GOT3 (cell line): ENCODE data around the gene AP4B1.
A peak's percentile ranks its signal among the peaks of the same experiment; 100 is the strongest.

Experiments used
- DNase-seq: peaks from one replicate; lab custom pipeline; 2025; ENCODE audit warnings: mixed read lengths; lab: John Stamatoyannopoulos, UW

Gene AP4B1

DNA sequence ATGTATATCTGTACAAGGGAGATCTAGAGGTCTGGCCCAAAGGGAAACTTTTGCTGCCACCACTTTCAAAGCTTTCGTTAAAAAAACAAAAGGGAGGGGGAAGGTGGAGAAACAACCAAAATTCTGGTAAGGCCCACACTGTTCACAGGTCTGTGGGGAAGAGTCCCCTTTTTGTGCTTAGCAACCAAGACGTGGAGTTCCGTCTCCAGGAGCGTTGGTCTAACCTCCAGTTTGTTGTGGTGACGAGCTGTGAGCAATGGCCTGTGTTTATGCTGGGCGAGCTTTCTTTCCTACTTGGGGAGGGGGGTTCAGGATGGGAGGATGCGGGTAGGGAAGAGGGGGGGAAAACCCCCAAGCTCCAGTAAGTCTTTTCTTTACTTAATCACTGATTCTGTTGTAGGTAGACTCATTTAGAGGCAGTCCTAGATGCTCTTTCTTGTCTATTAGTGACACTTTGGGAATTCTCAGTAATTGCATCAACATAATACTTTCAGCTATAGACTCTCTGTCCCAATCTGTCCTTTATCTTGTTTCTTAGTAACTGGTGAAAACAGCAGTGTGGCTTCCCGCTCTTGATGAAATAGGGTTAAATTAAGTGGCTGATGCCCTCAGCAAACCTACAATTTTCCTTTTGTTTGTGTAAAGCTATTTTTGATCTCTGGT lies 26.0 kb upstream of the AP4B1 start:
- no peak for DNase-seq

DNA sequence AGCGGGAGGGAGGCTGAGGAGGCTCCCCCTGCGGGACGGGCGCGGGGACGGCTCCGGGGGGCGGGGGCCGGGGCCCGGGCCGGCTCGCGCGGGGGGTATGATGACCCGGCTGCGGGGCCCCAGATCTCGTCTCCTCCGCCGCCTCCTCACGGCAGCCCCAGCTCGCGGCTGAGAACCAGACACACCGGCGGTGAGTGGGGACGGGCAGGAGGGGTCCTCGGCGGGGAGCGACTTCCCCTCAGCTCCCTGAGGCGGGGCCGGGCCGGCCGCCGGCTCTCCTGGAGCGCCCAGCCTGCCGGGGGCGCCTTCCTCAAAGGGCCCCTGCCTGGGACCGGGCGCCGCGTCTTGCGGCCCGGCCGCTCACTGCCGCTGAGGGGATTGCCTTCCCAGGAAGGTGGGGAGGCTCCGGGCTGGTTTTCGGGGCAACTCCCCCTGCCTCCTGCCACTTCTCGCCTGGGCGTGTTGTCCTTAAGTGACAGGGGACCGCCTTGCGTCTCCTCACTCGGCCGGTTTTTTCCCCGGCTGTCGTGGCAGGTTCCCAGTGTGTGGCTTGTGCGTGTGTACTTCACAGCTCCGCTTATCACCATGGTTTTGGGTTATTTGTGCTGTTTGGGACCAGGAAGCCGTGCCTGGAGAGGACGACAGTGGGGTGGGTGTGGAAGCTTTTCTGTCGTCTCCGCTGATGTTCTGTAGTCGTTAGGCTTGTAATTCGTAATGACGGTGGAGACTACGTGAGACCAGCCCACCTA lies 25.3 kb upstream of the AP4B1 start:
- no peak for DNase-seq

DNA sequence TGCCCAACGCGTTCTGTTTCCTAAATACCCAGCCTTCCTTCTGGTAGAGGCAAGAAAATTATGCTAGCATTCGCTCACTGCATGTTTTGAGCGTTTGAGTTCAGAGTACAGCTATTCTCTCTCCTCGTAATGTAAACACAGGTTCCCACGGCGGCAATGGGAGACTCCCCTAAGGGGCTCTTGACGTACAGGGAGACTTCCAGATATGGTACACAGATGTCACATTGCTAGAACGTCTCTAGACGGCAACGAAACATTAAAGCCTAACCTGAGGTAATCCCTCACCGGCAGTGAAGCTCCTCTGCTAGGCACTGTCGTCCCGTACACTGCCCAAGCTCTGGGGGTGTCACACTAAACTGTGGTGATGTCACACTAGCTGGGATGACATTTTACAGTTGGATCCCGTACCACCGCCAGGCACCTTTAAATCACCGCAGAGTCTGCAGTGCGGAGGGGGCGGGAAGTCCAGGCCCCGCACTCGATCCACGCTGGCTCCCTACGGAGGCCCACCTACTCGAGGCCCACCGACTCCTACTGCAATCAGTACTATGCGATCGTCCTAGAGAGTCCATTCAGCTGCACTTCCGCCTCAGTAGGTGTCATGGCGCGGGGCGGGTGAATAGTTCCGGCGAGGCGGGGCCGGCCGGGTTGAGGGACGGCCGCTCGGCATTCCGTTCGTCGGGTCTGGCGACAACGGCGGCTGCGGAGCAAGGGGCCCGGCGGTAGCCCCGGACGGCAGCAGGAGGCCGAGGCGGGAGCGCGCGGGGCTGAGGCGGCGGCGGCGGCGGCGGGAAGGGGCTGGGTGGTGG lies 24.5 kb upstream of the AP4B1 start, which contains the start of gene HIPK1:
HIPK1 (plus strand) TSS at position 384 of the 809 bp plus-strand sequence.
- DNase-seq: peak; percentile 28

DNA sequence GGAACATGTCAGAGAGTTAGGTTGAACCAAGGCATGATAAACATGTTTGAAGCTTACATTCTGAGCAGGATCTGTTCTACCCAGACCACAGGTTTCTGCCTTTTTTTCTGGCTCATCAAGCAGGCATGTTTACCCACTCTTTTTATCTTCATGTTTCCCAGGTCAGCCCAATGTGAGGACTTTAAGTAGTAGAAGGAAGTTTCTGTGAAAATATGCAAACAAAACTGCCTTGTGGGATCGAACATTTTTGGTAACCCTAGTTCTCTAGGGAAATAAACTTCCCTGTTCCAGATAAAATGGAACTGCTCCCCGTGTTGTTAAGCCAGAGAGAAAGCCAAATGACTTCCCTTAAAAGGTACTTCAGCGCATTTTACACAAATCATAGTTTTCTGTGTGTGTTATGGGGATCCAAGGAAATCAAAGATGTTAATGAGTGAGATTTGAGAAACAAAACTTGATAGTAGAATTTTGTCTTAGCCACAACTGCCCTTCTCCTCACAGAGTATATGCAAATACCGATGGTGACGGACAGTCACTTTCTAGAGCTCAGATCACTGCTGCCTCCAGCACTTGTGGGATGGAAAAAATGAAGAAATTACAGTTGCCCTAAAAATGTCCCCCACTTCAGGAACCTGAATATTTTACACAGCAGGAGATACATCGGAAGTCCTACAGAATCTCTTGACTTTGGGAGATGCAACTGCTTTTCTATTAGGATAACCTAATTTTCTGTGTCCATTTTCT lies 23.8 kb upstream of the AP4B1 start:
- no peak for DNase-seq

DNA sequence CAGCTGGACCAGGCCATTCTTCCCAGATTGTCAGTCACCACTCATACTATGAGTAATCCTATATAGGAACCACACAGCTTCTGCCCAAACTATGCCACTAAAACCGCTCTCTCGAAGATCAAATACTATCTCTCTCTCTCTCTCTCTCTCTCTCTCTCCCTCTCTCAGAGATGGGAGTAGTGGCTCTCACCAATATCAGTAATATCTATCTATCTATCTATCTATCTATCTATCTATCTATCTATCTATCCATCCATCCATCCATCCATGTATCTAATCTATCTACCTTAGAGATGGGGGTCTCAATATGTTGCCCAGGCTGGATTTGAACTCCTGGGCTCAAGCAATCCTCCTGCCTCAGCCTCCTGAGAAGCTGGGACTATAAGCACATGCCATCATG lies 19.9 kb upstream of the AP4B1 start:
- no peak for DNase-seq

DNA sequence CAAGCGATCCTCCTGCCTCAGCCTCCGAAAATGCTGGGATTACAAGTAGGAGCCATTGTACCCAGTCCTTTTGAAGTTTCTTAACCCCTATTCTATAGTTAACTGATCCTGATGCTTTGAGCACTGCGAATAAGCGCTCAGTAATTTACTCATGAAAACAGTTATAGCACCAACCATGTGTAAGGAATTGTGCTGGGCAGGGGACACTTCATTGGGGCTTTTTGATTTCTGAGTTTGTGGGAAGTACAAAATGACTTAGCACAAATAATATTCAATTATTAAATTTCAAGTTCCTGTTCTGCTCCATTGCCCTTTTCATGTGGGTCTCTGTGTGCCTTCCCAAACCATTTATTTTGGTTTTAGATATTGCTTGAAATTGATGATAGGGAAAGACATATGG lies 18.4 kb upstream of the AP4B1 start:
- DNase-seq: no peak

DNA sequence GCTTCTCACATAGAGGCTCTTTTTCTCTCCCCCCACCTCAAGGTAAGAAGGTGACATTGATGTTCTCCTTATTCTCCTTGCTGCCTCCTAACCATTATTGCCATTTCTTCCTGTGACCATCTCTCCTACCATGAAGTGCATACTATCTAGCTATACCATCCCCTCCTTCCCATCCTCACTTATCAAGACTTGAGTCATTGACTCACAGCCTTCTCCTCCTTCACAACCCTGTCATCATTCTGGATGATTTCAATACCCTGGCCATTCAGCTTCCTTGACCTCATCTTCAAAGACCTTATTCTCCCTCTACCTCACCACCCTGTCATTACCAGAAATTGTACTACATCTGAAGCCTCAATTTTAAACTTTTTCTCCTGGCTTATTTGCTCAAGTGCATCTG lies 13.6 kb upstream of the AP4B1 start:
- no peak for DNase-seq

DNA sequence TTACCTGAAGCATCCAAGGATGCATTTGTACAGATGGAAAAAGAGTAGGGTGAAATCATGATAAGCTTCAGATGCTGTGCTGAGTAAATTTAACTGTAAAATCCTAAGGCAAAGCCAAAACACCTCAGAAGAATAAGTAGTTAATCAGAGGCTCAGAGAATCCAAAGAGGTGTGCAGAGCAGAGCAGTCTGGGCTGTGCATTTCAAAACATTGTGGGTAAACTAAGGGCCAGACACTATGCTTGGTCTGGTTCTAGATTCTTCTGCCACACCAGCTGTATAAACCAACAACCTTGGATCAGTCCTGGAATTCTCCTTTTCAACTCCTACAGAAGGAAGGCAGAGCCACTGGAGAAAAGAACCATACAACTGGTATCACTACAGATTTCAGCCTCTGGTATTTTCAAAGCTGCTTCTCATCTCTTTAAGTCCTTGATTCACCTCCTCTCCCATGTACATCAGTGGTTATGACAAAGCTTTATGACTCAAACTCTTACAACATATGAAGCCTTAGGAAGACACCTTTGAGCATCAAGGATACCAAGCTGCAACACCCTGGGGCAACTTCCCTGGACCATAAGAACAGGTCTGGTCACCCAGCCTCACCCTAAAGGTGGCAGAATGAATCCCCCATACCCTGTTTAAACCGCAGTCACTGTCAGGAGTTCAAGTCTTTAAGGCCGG lies 12.9 kb upstream of the AP4B1 start:
- DNase-seq: no peak

DNA sequence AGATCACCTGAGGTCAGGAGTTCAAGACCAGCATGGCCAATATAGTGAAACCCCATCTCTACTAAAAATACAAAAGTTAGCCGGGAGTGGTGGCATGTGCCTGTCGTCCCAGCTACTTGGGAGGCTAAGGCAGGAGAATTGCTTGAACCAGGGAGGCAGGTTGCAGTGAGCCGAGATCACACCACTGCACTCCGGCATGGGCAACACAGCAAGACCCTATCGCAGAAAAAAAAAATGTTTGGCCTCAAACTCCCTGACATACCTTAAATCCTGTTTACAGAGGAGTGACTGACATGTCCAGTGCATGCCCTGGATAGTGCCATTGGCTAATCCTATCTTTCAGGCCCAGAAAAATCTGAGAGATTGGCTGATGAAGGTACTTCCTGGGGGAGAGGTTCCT lies 12.4 kb upstream of the AP4B1 start:
- no peak for DNase-seq

DNA sequence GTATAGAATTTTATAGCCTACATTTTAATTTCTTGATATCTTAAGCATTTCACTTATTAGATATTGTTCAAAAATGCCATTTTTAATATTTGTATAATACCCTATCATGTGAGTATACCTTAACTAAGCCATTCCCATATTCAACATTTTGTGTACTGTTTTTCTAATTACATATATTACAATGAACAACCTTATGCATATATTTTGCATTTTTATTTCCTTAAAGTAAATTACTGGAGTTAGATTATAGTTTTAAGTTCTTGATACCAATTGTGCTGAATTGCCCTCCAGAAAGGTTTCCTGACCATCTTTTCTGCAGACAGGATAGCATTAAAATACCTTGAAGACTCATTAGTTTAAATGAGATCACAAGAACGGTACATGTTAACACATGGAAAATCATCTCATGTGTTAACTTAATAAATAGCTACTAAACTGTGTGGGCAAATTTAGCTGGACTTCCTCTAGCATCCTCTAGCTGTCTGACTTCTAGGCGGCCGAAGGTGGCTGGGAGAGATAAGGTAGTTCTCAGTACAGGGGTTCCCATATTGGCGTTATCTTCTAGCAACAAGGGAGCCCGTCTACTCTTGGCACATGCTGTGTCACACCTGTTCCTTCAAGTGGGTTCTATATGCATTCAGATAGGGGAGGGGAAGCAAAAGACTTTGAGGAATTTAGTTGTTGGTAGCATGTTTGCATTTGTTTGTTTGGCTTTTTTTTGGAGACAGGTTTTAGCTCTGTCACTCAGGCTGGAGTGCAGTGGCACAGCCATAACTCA lies 9.5 kb upstream of the AP4B1 start:
- no peak for DNase-seq

DNA sequence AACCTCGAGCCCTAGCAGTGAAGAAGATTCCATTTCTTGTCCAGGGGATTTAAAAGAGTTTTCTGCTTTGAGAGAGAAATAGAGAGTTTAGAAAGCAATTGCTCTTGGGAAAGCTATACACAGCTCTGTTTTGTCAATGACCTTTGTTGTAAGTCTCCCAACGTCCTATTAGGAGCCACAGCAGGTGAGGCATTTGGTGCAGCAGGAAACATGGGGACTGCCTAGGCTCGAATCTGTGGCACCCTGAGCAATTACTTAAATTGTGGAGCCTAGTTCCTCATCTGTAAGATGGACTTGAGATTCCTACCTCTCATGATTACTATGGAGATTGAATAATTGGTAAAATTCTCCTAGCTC lies 8.7 kb upstream of the AP4B1 start:
- DNase-seq: no peak

DNA sequence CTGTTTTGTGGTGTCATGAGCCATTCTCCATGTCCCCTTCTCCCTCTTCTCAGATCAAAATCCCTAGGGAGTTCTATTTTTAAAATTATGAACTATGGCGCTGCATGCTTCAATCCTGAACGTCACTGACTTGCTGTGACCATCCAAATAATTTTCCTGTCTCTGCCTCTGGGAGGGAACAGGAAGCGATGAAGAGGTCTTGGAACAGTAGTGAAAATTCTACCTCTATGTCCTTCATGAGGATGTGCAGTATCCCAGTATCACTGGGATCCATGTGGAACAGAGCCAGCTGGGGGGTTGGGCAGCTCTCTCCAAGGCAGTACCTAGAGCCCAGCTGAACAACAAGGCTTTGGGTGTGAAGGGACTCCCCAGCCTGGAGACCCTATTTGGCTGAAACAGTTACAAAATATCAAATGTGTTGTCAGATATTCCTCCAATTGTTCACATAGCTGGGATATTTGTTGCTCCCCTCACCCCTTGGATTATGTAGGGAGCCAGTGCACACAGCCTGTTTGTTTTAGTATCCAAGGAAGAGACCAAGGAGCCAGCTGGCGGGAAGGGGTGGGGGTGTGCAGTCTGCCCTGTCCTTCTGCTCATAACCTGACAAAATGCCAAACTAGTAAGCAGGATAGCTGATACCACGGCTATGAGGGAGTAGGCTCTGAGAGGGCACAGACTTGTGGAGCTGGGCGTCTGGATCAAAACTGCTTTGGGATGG lies 8.2 kb upstream of the AP4B1 start:
- DNase-seq: no peak

DNA sequence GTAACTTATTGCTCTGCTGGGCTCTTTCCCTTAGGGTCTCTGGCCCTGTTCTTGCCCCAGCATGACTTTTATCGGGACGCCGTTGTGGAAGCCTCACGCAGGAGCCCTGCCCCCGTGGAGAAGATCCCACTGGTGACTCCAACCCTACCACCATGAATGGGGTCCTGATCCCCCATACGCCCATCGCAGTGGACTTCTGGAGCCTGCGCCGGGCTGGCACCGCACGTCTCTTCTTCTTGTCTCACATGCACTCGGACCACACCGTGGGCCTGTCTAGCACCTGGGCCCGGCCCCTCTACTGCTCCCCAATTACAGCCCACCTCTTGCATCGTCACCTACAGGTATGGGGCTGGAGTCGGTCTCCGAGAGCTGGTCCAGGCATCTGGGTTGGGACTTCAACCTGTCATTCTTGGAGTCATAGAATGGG lies 849 bp upstream of the AP4B1 start:
- DNase-seq: no peak

DNA sequence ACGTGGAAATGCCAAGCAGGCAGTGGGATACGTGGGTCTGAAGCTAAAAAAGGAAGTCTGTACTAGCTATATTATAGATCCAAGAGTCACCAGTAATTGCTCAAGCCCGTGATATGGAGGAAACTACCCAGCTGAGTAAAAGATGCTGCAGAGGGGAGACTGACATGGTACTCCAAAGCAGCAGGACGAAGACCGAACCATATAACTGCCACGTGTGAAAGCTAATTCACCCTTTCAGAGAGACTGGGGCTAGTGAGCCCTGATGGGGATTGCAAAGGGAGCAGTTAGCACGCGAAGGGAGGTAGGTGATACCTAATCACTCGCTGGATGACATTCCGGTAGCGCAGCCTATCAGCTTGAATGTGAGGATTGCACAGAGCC lies 316 bp downstream of the AP4B1 start:
- DNase-seq: no peak

DNA sequence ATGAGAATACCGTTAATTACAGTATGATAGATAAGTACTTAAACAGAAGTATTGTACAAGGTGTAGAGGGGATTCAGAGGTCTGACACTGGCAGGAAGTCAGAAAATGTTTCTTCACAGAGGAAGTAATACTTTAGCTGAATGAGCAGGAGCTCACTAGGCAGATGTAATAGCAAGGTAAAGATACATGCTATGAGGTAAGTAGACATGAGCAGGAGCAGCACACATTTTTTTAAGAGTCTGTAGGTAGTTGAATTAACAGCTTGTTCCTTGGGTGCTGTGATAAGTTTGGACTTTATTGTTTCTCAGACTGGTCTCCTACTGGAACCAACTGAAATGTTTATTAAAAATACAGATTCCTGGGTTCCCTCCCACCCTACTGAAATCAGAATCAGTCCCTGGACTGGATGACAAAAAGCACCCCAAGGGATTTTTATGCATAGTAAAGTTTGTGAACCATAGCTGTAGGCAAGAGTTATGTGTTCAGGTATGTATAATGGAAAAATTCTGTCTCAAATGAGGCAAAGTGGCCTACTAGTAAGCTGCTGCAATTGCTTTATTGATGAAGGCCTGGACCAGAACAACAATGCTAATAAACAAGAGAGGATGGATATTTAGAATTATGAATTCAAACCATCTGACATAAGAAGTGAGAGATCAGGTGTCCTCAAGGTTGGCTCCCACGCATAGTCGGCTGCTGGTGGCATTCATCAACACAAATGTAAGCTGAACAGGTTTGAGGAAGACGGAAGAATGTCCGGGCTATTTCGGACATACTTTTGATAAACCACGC lies 902 bp downstream of the AP4B1 start:
- no peak for DNase-seq

DNA sequence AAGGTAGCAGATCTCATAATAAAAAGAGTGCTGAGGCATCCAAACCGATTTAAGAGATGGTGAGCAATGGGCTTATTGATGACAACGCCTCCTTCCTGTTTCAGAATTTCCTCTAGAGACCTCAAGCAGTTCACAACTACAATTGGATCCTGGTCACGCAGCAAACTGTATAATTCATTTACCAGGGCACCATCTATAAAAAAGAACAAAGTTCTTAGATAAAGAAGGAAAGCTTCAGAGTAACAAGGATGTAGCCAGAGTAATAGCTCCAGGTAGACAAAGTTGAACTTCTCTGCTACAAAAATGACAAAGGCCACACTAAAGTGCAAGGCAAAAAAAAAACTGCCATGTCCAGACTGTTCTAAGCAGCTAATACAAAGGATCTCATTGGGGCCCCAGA lies 3.4 kb downstream of the AP4B1 start:
- no peak for DNase-seq

DNA sequence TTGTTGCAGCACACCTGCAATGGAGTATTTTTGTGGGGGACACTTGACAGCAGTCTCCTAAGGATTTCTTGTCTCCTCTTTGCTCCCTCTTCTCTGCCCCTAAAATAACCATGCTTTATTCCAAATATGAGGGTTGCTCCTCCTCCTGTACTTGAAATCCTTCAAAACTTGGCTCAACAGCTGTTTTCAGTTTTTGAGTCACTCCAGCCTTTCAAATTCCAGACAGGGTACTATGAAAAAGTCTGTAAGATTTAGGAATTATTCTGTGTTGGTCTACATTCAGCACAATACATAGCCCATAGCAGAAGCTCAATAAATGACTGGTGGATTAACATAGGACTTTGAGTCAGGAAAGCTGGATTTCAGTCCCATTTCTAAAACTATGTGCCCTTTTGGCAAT lies 5.5 kb downstream of the AP4B1 start:
- DNase-seq: no peak

DNA sequence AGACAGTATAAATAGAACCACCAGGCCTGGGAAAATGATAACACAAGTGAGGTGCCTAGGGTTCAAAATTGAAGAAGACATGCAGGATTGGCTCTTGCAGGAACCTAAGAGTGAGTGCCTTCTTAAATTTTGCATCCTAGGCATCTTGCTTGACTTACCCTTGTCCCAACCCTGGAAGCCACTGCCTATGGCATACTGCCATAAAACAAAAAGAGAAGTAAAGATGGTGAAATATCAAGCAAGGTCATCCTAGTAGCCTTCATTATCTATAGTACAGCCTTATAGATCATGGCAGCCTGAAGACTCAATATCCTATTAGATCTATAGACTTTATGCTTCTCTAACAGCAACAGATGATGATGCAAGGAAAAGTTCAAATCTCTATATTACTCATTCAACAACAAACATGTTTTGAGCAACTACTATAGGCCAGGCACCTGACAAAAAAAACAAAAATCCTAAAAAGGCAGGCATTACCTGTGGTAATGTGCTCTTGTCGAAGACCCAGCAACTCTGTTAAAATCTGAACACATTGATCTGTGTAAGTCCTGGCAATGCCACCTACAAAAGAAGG lies 6.3 kb downstream of the AP4B1 start:
- DNase-seq: no peak

DNA sequence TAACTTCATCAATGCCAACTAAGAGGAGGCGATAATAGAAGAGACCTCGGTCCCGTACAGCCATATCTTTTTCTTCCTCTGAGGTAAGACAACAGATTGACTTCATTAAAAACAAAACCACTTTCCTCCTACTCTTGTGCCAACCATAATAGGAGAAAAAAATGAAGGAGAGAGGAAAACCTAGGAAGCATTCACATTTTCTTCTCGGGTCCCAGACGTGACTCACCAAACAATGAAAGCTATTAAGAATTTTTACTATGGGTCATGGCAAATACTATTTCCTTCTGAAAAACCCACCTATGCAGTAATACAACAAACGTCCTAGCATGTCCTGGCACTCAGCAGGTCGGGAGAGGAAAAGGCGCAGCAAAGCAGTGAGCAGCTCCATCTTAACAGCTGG lies 8.6 kb downstream of the AP4B1 start:
- no peak for DNase-seq
